ENCODE data around the gene GORASP2. TPM values are rescaled to one million over a fixed set of nuclear protein-coding genes. Genes with fewer than 3 reads are reported as not detected.

The GORASP2 gene
- total and polyA plus RNA-seq, 11 donors, result 24.5 to 84.9 (median 62.6) TPM

DNA sequence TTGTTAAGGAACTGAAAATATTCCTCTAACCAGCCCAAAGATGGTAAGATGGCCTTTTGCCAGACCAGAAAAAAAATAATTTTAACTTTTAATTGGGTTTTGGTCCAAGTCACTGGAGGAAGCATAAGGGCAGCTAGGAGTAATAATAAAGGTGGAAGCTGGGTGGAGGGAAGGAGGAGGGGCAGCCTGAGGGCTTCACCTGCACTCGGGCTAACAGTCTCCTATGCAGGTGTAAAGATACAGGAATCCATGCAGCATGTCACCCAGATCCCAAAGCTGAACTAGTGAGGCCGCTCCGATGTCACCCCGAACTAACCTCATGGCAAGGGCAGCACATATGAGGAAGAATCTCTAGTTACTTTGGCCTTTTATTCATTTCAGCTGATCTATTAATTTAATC, 37.2 kb upstream of the GORASP2 start:
- ATAC-seq, result no peak
- no peak overlapping the region for H3K4me3 ChIP-seq
- no peak overlapping the region for H3K27ac ChIP-seq
- no peaks in the 10 kb centered on the region for H3K4me1 ChIP-seq
- intact Hi-C loops (cut with DNase I), result no loop called here
- TF ChIP-seq, protein P1, sequence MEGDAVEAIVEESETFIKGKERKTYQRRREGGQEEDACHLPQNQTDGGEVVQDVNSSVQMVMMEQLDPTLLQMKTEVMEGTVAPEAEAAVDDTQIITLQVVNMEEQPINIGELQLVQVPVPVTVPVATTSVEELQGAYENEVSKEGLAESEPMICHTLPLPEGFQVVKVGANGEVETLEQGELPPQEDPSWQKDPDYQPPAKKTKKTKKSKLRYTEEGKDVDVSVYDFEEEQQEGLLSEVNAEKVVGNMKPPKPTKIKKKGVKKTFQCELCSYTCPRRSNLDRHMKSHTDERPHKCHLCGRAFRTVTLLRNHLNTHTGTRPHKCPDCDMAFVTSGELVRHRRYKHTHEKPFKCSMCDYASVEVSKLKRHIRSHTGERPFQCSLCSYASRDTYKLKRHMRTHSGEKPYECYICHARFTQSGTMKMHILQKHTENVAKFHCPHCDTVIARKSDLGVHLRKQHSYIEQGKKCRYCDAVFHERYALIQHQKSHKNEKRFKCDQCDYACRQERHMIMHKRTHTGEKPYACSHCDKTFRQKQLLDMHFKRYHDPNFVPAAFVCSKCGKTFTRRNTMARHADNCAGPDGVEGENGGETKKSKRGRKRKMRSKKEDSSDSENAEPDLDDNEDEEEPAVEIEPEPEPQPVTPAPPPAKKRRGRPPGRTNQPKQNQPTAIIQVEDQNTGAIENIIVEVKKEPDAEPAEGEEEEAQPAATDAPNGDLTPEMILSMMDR (IDR thresholded peaks at IDR 0.05), result no peak
- no peak for TF ChIP-seq POLR2A (IDR thresholded peaks at IDR 0.05)
- H3K36me3 ChIP-seq, result no peaks in the 10 kb centered on the region
- DNase-seq, result no peak
- H3K9me3 ChIP-seq, result no peaks in the 10 kb centered on the region
- peaks cover 0 to 10% (median 0%) of the 10 kb centered on the region in 9 donors for H3K27me3 ChIP-seq
- 87 to 93% (median 89%) methylated on average over 4 of the region's 4 CpGs for WGBS, 4 donors

DNA sequence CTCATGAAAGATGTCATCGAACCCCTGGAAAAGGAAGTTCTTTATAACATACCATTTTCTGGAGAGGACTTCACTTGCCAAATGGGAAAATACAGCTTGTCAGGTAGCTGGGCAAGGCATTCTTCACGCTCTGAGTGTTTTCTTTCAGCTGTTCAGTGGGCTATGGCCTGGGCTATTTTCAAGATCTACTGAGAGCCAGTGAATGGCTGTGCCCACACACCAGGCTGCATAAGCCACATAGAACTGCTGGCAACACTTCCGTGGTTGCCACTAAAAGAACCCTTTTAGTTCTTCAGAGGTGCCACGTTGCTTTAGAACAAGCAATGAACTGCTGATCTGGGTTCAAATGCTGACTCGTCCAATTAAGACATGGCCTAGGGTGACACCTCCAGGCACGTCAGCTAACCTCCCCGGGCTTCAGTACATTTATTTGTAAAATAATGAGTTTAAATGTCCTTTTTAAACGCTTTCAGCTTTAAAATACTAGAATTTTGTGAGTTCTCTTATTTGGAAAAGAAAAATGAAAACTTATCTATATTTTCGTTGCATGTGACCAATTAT, 36.6 kb upstream of the GORASP2 start:
- Histone ChIP-seq H3K4me1 (no peaks in the 10 kb centered on the region), H3K36me3 (no peaks in the 10 kb centered on the region), H3K27me3 (peaks cover 0 to 9% (median 0%) of the 10 kb centered on the region in 9 donors), H3K9me3 (no peaks in the 10 kb centered on the region), H3K27ac (no peak overlapping the region), H3K4me3 (no peak overlapping the region)
- WGBS, 4 donors, result 86 to 88% (median 87%) methylated on average over 9 of the region's 9 CpGs
- intact Hi-C loops (cut with DNase I), result no loop called here
- TF ChIP-seq, protein P1 (IDR thresholded peaks at IDR 0.05), result no peak
- no peak for TF ChIP-seq POLR2A (IDR thresholded peaks at IDR 0.05)
- no peak for ATAC-seq
- no peak for DNase-seq

DNA sequence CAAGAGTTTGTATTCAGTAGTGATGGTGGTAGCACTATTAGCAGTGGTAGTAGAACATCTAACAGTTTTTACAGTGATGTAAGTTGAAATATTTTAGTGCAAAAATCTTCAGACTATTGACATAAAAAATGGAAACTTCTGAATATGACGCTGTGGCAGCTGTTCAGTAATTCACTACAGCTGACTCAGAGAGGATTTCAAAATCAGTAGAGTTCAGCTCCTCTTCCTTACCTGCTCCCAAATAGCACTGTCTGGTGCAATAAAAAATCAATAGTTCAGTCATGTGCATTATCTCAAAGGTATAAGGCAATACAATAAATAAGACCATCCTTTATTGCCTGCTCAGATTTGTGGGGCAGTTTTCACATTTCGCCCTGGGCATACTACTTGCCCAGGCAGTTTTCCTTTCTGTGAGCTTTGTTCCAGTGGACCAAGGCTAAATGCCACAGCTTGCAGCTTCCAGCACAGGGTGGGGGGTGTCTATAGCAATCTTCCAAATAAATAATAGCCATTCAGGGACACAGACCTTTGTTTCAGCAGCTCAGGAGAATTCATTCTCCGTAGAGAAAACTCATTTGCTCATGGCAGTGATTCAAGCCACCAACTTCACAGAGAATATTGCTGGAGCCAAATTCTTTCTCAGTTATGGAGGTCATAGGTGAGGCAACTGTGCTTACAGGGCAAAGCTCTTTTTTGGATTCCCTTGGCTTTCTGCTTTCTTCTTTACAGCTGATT, 33.9 kb upstream of the GORASP2 start:
- no peak for ATAC-seq
- TF ChIP-seq, protein P1 (IDR thresholded peaks at IDR 0.05), result no peak
- no peak for TF ChIP-seq POLR2A (IDR thresholded peaks at IDR 0.05)
- H3K4me3 ChIP-seq, result no peak overlapping the region
- no peak overlapping the region for H3K27ac ChIP-seq
- intact Hi-C loops (cut with DNase I), result no loop called here
- H3K4me1 ChIP-seq, result no peaks in the 10 kb centered on the region
- 59 to 75% (median 63%) methylated on average over 3 of the region's 3 CpGs for WGBS, 4 donors
- H3K27me3 ChIP-seq, result peaks cover 0 to 9% (median 0%) of the 10 kb centered on the region in 9 donors
- no peaks in the 10 kb centered on the region for H3K36me3 ChIP-seq
- no peak for DNase-seq
- no peaks in the 10 kb centered on the region for H3K9me3 ChIP-seq

DNA sequence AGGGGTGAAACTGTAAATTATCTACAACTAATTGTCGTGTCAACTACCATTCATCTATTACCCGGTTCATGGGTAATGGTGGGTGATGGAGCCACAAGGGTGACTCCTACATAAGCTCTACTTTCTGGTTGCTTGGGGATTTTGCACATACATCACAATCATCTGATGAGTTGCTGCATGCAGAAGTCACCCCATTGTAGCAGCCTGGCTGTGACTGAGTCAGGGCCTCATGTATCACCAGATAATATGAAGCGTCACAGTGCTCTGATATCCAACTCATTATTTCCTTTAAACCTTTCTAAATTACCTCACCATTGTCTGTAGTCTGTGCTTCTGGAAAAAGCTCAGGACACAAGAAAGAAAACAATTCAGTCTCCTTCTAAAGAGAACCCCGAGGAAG, 32.4 kb upstream of the GORASP2 start:
- Histone ChIP-seq H3K4me1 (no peaks in the 10 kb centered on the region), H3K4me3 (no peak overlapping the region), H3K27ac (no peak overlapping the region), H3K9me3 (no peaks in the 10 kb centered on the region), H3K36me3 (no peaks in the 10 kb centered on the region), H3K27me3 (peaks cover 0 to 9% (median 0%) of the 10 kb centered on the region in 9 donors)
- 66 to 87% (median 68%) methylated on average over 4 of the region's 4 CpGs for WGBS, 4 donors
- intact Hi-C loops (cut with DNase I), result no loop called here
- DNase-seq (no peak), ATAC-seq (no peak)
- no peak for TF ChIP-seq POLR2A (IDR thresholded peaks at IDR 0.05)
- TF ChIP-seq, protein P1 (IDR thresholded peaks at IDR 0.05), result no peak

Data from heart left ventricle (tissue), 16 donors.